Mesendoderm (in vitro differentiated cells): ENCODE results near the gene PILRB.

Experiments
- DNase-seq: peaks from one replicate; pipeline ENCODE4 v3.0.0; 2013
- H2AK5ac ChIP-seq: 2 replicates; pipeline ENCODE4 v1.6.1; 2013; ENCODE audit warnings: low read length, inconsistent platforms
- H2BK120ac ChIP-seq: 2 replicates; pipeline ENCODE4 v1.6.1; 2013; ENCODE audit warnings: low read depth, mild to moderate bottlenecking, low read length, moderate library complexity, mixed read lengths
- H2BK15ac ChIP-seq: replicated peaks from 2 replicates; pipeline ENCODE4 v1.6.1; 2013; ENCODE audit warnings: low read depth, mild to moderate bottlenecking, moderate library complexity
- H2BK5ac ChIP-seq: 2 replicates; pipeline ENCODE4 v1.6.1; 2013; ENCODE audit warnings: low read length, inconsistent platforms
- H3K18ac ChIP-seq: 2 replicates; pipeline ENCODE4 v1.6.1; 2013; ENCODE audit warnings: mild to moderate bottlenecking, low read length, mixed read lengths
- H3K23ac ChIP-seq: one replicate; pipeline ENCODE4 v1.6.1; 2013; ENCODE audit warnings: low read length
- H3K27ac ChIP-seq: 2 replicates; pipeline ENCODE4 v1.5.1; 2013; ENCODE audit warnings: low read depth, mild to moderate bottlenecking, inconsistent platforms, low read length, moderate library complexity
- H3K27me3 ChIP-seq: 2 replicates; pipeline ENCODE4 v1.6.1; 2013; ENCODE audit warnings: low read length, control low read depth, mild to moderate bottlenecking, inconsistent platforms; ENCODE audit not compliant: insufficient read depth, poor library complexity
- H3K36me3 ChIP-seq: 2 replicates; pipeline ENCODE4 v1.6.1; 2013; ENCODE audit warnings: low read length, inconsistent platforms; ENCODE audit not compliant: control insufficient read depth, insufficient read depth
- H3K4ac ChIP-seq: one replicate; pipeline ENCODE4 v1.6.1; 2013; ENCODE audit warnings: low read depth, mild to moderate bottlenecking, low read length, moderate library complexity
- H3K4me1 ChIP-seq: 2 replicates; pipeline ENCODE4 v1.6.1; 2013; ENCODE audit warnings: low read depth, low read length, inconsistent platforms; ENCODE audit not compliant: control insufficient read depth
- H3K4me2 ChIP-seq: 2 replicates; pipeline ENCODE4 v1.6.1; 2013; ENCODE audit warnings: low read length
- H3K4me3 ChIP-seq: 2 replicates; pipeline ENCODE4 v1.5.1; 2013; ENCODE audit warnings: mild to moderate bottlenecking, low read length
- H3K56ac ChIP-seq: one replicate; pipeline ENCODE4 v1.6.1; 2013; ENCODE audit warnings: low read length
- H3K79me1 ChIP-seq: 2 replicates; pipeline ENCODE4 v1.6.1; 2013; ENCODE audit warnings: low read length, inconsistent platforms
- H3K79me2 ChIP-seq: 2 replicates; pipeline ENCODE4 v1.6.1; 2013; ENCODE audit warnings: mild to moderate bottlenecking, low read length; ENCODE audit not compliant: control insufficient read depth, insufficient read depth
- H3K9ac ChIP-seq: 2 replicates; pipeline ENCODE4 v1.6.1; 2013; ENCODE audit warnings: low read length, inconsistent platforms
- H4K5ac ChIP-seq: one replicate; pipeline ENCODE4 v1.6.1; 2013; ENCODE audit warnings: low read length
- H4K8ac ChIP-seq: one replicate; pipeline ENCODE4 v1.6.1; 2013; ENCODE audit warnings: low read depth, mild to moderate bottlenecking, control low read depth, low read length, moderate library complexity
- WGBS: extraction: QIAGEN DNeasy Blood & Tissue Kit; methylation state at CpG from one replicate; pipeline ENCODE4 v1.1.7; 2013; ENCODE audit warnings: low lambda C conversion rate, missing lambda C conversion rate; ENCODE audit not compliant: insufficient coverage; ENCODE audit errors: extremely low coverage; 5-methylcytosine and 5-hydroxymethylcytosine counted together

Gene PILRB

DNA sequence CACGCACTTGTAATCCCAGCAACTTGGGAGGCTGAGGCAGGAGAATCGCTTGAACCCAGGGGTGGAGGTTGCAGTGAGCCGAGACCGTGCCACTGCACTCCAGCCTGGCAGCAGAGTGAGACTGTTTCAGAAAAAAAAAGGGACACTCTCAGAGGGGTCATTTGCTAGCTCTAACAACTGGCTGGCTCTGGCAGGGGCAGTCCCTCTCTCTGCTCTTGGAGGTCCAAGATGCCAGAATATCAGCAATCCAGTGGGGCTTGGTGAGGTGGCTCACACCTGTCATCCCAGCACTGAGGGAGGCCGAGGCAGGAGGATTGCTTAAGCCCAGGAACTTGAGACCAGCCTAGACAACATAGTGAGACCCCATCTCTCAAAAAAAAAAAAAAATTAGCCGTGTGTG lies 12.8 kb downstream of the PILRB start:
- Histone ChIP-seq H3K4me2 (no peak overlapping the region), H3K79me1 (no peaks in the 10 kb centered on the region), H3K56ac (no peak overlapping the region), H2BK5ac (no peak overlapping the region), H4K8ac (no peak overlapping the region), H3K36me3 (no peaks in the 10 kb centered on the region), H2AK5ac (no peak overlapping the region), H2BK15ac (no peak overlapping the region), H3K4me3 (no peak overlapping the region), H3K27ac (no peak overlapping the region), H3K23ac (no peak overlapping the region), H2BK120ac (no peak overlapping the region), H3K4me1 (no peaks in the 10 kb centered on the region), H3K4ac (no peak overlapping the region), H3K18ac (no peak overlapping the region), H3K27me3 (no peaks in the 10 kb centered on the region), H4K5ac (no peak overlapping the region), H3K9ac (no peak overlapping the region), H3K79me2 (no peaks in the 10 kb centered on the region)
- no CpG with 5 or more reads among the region's 6 CpGs for WGBS
- DNase-seq, result no peak

DNA sequence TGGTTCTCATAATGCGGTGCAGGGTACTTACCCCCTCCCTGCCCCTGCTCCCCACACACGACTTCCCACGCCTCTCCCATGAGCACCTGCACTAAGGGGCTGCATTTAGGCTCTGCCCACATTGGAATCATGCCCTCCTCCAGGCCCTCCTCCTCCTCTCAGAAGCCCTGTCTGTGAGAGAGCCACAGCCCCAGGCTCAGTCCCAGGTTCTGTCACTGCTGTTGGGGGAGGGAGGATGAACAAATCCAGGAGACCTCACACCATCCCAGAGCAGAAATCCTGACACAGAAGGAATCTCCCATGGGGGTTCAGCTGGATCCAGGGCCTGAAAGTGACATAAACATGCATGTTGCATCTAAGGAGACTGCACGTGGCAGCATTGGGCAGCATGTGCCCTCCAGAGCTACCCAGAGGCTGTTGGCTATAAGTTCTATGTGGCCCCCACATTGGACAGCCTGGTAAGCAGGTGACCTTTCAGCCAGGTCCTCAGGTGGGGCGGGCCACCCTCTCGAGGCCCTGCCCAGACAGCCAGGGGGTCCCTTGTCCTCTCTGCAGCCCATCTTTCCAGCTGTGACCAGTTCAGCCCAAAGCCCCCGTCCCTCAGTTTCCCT lies 13.7 kb downstream of the PILRB start:
- Histone ChIP-seq H3K4ac (no peak overlapping the region), H3K4me2 (no peak overlapping the region), H4K8ac (no peak overlapping the region), H3K4me3 (no peak overlapping the region), H2AK5ac (no peak overlapping the region), H2BK120ac (no peak overlapping the region), H4K5ac (no peak overlapping the region), H3K36me3 (no peaks in the 10 kb centered on the region), H3K27ac (no peak overlapping the region), H3K9ac (no peak overlapping the region), H3K23ac (no peak overlapping the region), H3K18ac (no peak overlapping the region), H2BK5ac (no peak overlapping the region), H3K27me3 (no peaks in the 10 kb centered on the region), H3K4me1 (no peaks in the 10 kb centered on the region), H2BK15ac (no peak overlapping the region), H3K56ac (no peak overlapping the region), H3K79me2 (no peaks in the 10 kb centered on the region), H3K79me1 (no peaks in the 10 kb centered on the region)
- no CpG with 5 or more reads among the region's 7 CpGs for WGBS
- peak; percentile 24 for DNase-seq

DNA sequence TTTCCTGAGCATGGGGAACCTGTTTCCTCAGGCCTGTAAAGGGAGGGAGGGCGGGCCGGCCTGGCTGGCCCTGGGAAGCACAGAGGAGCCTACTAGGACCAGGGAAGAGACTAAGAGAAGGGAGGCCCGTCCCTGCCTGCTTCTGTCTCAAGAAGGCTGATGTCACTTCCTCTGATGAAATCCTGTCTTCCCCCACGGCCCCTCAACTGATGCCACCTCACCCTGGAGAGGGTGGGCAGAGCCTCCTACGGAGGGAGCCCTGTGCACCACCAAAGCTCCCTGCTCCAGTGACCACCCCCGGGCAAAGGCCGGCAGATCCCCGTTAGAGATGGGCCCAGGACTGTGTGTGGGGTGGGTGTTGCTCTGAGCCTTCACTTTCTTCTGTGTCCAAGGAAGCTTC lies 14.3 kb downstream of the PILRB start:
- WGBS, result no CpG with 5 or more reads among the region's 8 CpGs
- no peak overlapping the region for H3K18ac ChIP-seq
- no peak overlapping the region for H3K4me3 ChIP-seq
- no peak overlapping the region for H2AK5ac ChIP-seq
- H3K4ac ChIP-seq, result no peak overlapping the region
- H3K56ac ChIP-seq, result no peak overlapping the region
- no peaks in the 10 kb centered on the region for H3K36me3 ChIP-seq
- H2BK120ac ChIP-seq, result no peak overlapping the region
- H3K79me1 ChIP-seq, result no peaks in the 10 kb centered on the region
- no peak overlapping the region for H3K9ac ChIP-seq
- no peak overlapping the region for H2BK5ac ChIP-seq
- no peaks in the 10 kb centered on the region for H3K4me1 ChIP-seq
- no peak overlapping the region for H3K27ac ChIP-seq
- H2BK15ac ChIP-seq, result no peak overlapping the region
- H3K4me2 ChIP-seq, result no peak overlapping the region
- no peak overlapping the region for H3K23ac ChIP-seq
- no peak overlapping the region for H4K5ac ChIP-seq
- no peaks in the 10 kb centered on the region for H3K79me2 ChIP-seq
- DNase-seq, result peak; percentile 47
- H3K27me3 ChIP-seq, result no peaks in the 10 kb centered on the region
- H4K8ac ChIP-seq, result no peak overlapping the region

DNA sequence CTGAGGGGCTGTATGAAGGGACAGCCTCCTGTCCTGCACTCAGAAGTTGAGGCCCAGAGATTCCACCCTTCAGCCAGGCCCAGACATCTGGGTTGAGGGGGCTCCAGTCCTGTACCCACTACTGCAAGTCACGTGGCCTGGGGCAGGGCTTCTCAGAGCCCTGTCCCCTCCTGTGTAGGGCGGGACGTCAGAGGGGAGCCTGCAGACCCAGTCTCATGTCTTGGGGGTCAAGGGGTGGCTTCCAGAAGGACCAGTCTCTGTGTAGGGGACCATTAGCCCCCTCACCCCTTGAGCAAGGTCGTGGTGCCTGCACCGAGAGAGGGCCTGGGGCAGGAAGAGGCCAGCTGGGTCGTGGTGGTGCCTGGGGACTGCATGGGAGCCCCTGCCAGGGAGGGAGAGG lies 14.8 kb downstream of the PILRB start:
- Histone ChIP-seq H3K79me1 (no peaks in the 10 kb centered on the region), H3K4ac (no peak overlapping the region), H2BK120ac (no peak overlapping the region), H3K56ac (no peak overlapping the region), H3K79me2 (no peaks in the 10 kb centered on the region), H3K27me3 (no peaks in the 10 kb centered on the region), H4K8ac (no peak overlapping the region), H3K18ac (no peak overlapping the region), H2AK5ac (no peak overlapping the region), H3K27ac (no peak overlapping the region), H3K4me2 (no peak overlapping the region), H3K23ac (no peak overlapping the region), H2BK15ac (no peak overlapping the region), H2BK5ac (no peak overlapping the region), H3K4me3 (no peak overlapping the region), H3K9ac (no peak overlapping the region), H3K36me3 (no peaks in the 10 kb centered on the region), H3K4me1 (no peaks in the 10 kb centered on the region), H4K5ac (no peak overlapping the region)
- no peak for DNase-seq
- no CpG with 5 or more reads among the region's 6 CpGs for WGBS

DNA sequence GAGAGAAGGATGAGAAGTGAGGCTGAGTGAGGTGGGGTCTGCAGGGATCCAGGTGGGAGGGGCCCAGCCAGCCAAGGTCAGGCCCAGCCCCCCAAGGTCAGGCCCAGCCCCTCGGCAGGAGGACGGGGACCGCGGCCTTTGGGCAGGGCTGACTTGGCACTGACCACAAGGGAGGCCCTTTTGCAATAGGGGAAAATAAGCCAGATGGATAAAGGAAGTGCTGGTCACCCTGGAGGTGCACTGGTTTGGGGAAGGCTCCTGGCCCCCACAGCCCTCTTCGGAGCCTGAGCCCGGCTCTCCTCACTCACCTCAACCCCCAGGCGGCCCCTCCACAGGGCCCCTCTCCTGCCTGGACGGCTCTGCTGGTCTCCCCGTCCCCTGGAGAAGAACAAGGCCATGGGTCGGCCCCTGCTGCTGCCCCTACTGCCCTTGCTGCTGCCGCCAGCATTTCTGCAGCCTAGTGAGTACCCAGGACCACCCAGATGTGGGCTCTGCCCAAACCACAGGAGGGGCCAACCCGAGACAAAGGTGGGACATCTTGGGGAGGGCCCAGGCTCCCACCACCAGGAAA lies 15.4 kb downstream of the PILRB start, which contains the start of gene PILRA:
Gene PILRA, plus strand, starts transcription at position 227 of the 571 bp plus-strand sequence. Its CDS starts 170 bp downstream, at position 397.
- no peak within 1 kb of the TSS for H3K4me3 ChIP-seq
- WGBS, result no CpG with 5 or more reads among the region's 12 CpGs

More for the DNA sequence above, 15.4 kb downstream of the PILRB start, which contains the start of gene PILRA:
- no peak within 1 kb of the TSS for H2AK5ac ChIP-seq
- H3K4me2 ChIP-seq, result no peak within 1 kb of the TSS
- no peak within 1 kb of the TSS for H3K23ac ChIP-seq
- H2BK120ac ChIP-seq, result no peak within 1 kb of the TSS
- H3K4me1 ChIP-seq, result no peaks in the 10 kb centered on the region
- no peaks in the 10 kb centered on the region for H3K79me1 ChIP-seq
- H4K5ac ChIP-seq, result no peak within 1 kb of the TSS
- no peak within 1 kb of the TSS for H2BK15ac ChIP-seq
- H3K9ac ChIP-seq, result no peak within 1 kb of the TSS
- no peak within 1 kb of the TSS for H3K27ac ChIP-seq
- H4K8ac ChIP-seq, result no peak within 1 kb of the TSS
- no peak within 1 kb of the TSS for H3K56ac ChIP-seq
- H2BK5ac ChIP-seq, result no peak within 1 kb of the TSS
- H3K27me3 ChIP-seq, result no peaks in the 10 kb centered on the region
- H3K36me3 ChIP-seq, result no peaks in the 10 kb centered on the region
- H3K4ac ChIP-seq, result no peak within 1 kb of the TSS
- no peaks in the 10 kb centered on the region for H3K79me2 ChIP-seq
- no peak within 1 kb of the TSS for H3K18ac ChIP-seq
- DNase-seq, result no peak
